ENCODE data around the gene GTPBP4. TPM values are rescaled to one million over a fixed set of nuclear protein-coding genes. Genes with fewer than 3 reads are reported as not detected.

GTPBP4 gene
- polyA plus RNA-seq, 1 donor (not counting 4 experiments of a cell fraction or from before 2014, with no cell fraction given): 70.4 TPM

DNA sequence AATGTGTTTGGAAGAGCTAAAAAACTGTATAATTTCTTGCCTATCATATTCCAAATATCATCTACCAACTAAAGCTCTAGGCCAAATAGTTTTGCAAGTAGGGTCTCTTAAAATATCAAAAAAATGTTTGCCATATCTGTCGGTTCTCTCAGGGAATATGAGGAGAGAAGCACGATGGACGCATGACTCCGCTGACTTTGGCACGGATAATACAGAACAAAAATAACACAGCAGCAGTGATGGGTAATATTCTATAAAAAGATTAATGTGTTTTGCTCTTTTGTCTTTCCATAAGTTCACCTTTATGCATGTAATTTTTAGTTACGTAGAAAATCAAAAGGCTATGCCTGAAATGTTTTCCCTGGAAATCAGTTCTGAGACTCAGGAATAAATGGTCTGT is 38.3 kb downstream of the GTPBP4 start:
- Histone ChIP-seq H3K4me2 (ENCODE audit: control insufficient read depth, extremely low read depth, insufficient read depth, low read depth, low read length) (no peak overlapping the region), H4K20me1 (ENCODE audit: control insufficient read depth, extremely low read depth, insufficient read depth, low read length) (no peaks in the 10 kb centered on the region), H3K36me3 (ENCODE audit: control insufficient read depth in 2 of 2, extremely low read depth in 1 of 2, insufficient read depth in 2 of 2, low read length in 2 of 2) (peaks cover 0 to 3% of the 10 kb centered on the region in 2 experiments), H3K4me3 (ENCODE audit: control insufficient read depth in 2 of 3, extremely low read depth in 1 of 3, insufficient read depth in 2 of 3, low read depth in 1 of 3, low read length in 3 of 3) (no peak overlapping the region), H3K27me3 (ENCODE audit: control insufficient read depth, extremely low read depth, insufficient read depth, low read length) (no peaks in the 10 kb centered on the region), H2AFZ (ENCODE audit: control insufficient read depth, low read length) (no peak overlapping the region), H3K9me3 (ENCODE audit: control insufficient read depth, low read depth, low read length) (no peaks in the 10 kb centered on the region), H3K4me1 (ENCODE audit: control insufficient read depth, extremely low read depth, insufficient read depth, low read length) (no peaks in the 10 kb centered on the region), H3K27ac (ENCODE audit: control insufficient read depth, insufficient read depth, low read length) (no peak overlapping the region), H3K9me1 (ENCODE audit: control insufficient read depth, extremely low read depth, insufficient read depth, low read length) (no peaks in the 10 kb centered on the region), H3K9ac (ENCODE audit: control insufficient read depth, extremely low read depth, insufficient read depth, low read length) (no peak overlapping the region), H3K79me2 (ENCODE audit: control insufficient read depth, insufficient read depth, low read length) (no peaks in the 10 kb centered on the region)
- DNase-seq (ENCODE audit: low read depth, low spot score) (no peak), FAIRE-seq (no peak)
- dilution Hi-C loops (cut with MboI; ENCODE audit: extremely low pct_ligation_motif_present, low sequenced_read_pairs): no loop called here
- no peak for TF ChIP-seq EZH2 (IDR thresholded peaks at IDR 0.05; ENCODE audit: low read length)
- TF ChIP-seq, protein P1, sequence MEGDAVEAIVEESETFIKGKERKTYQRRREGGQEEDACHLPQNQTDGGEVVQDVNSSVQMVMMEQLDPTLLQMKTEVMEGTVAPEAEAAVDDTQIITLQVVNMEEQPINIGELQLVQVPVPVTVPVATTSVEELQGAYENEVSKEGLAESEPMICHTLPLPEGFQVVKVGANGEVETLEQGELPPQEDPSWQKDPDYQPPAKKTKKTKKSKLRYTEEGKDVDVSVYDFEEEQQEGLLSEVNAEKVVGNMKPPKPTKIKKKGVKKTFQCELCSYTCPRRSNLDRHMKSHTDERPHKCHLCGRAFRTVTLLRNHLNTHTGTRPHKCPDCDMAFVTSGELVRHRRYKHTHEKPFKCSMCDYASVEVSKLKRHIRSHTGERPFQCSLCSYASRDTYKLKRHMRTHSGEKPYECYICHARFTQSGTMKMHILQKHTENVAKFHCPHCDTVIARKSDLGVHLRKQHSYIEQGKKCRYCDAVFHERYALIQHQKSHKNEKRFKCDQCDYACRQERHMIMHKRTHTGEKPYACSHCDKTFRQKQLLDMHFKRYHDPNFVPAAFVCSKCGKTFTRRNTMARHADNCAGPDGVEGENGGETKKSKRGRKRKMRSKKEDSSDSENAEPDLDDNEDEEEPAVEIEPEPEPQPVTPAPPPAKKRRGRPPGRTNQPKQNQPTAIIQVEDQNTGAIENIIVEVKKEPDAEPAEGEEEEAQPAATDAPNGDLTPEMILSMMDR (optimal IDR thresholded peaks at IDR 0.05 in 1 of 3, IDR thresholded peaks at IDR 0.05 in 1 of 3, conservative IDR thresholded peaks at IDR 0.05 in 1 of 3; ENCODE audit: extremely low read depth in 1 of 3, insufficient read depth in 2 of 3, low read length in 3 of 3): no peak

DNA sequence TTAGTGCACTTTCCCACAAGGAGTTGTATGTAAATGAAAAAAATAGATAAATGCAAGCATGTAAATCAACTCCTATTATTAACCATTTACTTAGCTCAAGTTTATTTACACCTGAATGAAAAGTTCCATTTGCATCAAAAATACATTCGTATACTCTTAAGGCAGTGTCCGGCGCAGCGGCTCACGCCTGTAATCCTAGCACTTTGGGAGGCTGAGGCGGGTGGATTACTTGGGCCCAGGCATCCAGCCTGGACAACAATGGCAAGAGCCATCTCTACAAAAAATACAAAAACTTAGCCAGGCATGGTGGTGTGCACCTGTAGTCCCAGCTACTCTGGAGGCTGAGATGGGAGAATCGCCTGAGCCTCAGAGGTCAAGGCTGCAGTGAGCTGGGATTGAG is 41.6 kb downstream of the GTPBP4 start:
- no peaks in the 10 kb centered on the region for H3K79me2 ChIP-seq (ENCODE audit: control insufficient read depth, insufficient read depth, low read length)
- no peaks in the 10 kb centered on the region for H4K20me1 ChIP-seq (ENCODE audit: control insufficient read depth, extremely low read depth, insufficient read depth, low read length)
- dilution Hi-C loops (cut with MboI; ENCODE audit: extremely low pct_ligation_motif_present, low sequenced_read_pairs): no loop called here
- H3K9me1 ChIP-seq (ENCODE audit: control insufficient read depth, extremely low read depth, insufficient read depth, low read length): no peaks in the 10 kb centered on the region
- FAIRE-seq (no peak), DNase-seq (ENCODE audit: low read depth, low spot score) (no peak)
- no peak overlapping the region for H3K9ac ChIP-seq (ENCODE audit: control insufficient read depth, extremely low read depth, insufficient read depth, low read length)
- no peaks in the 10 kb centered on the region for H3K4me1 ChIP-seq (ENCODE audit: control insufficient read depth, extremely low read depth, insufficient read depth, low read length)
- no peak overlapping the region for H2AFZ ChIP-seq (ENCODE audit: control insufficient read depth, low read length)
- H3K27me3 ChIP-seq (ENCODE audit: control insufficient read depth, extremely low read depth, insufficient read depth, low read length): no peaks in the 10 kb centered on the region
- H3K27ac ChIP-seq (ENCODE audit: control insufficient read depth, insufficient read depth, low read length): no peak overlapping the region
- H3K9me3 ChIP-seq (ENCODE audit: control insufficient read depth, low read depth, low read length): no peaks in the 10 kb centered on the region
- no peak overlapping the region for H3K4me3 ChIP-seq (ENCODE audit: control insufficient read depth in 2 of 3, extremely low read depth in 1 of 3, insufficient read depth in 2 of 3, low read depth in 1 of 3, low read length in 3 of 3)
- peaks cover 0 to 1% of the 10 kb centered on the region in 2 experiments for H3K36me3 ChIP-seq (ENCODE audit: control insufficient read depth in 2 of 2, extremely low read depth in 1 of 2, insufficient read depth in 2 of 2, low read length in 2 of 2)
- no peak overlapping the region for H3K4me2 ChIP-seq (ENCODE audit: control insufficient read depth, extremely low read depth, insufficient read depth, low read depth, low read length)
- no peak for TF ChIP-seq EZH2 (IDR thresholded peaks at IDR 0.05; ENCODE audit: low read length)
- TF ChIP-seq, protein P1 (optimal IDR thresholded peaks at IDR 0.05 in 1 of 3, IDR thresholded peaks at IDR 0.05 in 1 of 3, conservative IDR thresholded peaks at IDR 0.05 in 1 of 3; ENCODE audit: extremely low read depth in 1 of 3, insufficient read depth in 2 of 3, low read length in 3 of 3): no peak
